CD4-positive, alpha-beta T cell treated with Interleukin-15 for 1 hour (primary cell): Measurements from ENCODE around the gene CUEDC1.

Experiments used
- DNase-seq: peaks from one replicate; pipeline ENCODE4 v3.0.0-alpha.2; 2020

CUEDC1 gene

DNA sequence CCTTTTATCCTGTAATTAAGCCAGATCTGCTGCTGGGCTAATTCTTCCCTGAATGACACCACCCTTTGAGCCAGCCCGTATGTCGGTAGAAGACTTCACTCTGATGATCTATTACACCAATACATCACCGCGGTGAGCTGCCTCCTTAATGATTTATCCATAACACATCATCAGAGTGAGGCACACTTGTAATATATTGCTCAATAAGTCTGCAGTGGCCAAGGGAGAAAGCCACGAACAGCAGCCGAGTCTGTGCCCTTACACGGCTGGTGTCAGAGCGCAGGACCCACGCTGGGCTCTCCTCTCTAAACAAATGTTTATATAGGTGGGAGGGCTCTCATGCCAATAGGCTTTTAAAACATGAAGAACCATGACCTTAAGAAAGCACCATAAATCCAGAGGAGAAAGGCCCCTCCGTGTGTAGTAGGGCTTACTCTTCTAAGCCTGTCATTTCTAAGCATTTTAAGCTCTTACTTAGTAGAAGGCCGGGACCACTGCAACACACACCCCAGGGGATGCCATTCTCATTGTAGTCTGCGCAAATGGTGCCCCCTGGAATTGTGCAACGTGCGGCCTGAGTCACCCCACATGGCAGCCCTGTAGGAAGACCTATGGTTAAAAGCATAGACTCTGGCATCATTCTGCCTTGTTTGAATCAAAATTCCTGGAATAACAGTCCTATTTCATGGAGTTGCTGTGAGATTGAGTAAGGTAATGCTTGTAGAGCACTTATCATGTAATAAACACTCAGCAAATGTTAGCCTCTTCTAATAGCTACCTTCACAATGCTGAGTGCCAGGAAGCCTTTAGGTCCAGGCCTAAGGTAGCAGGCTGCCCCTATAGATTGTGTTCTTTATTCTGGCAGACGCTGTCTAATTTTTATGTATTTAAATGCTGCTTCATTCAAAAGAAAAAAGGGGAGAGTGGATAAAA lies 131.5 kb downstream of the CUEDC1 start:
- DNase-seq: no peak

DNA sequence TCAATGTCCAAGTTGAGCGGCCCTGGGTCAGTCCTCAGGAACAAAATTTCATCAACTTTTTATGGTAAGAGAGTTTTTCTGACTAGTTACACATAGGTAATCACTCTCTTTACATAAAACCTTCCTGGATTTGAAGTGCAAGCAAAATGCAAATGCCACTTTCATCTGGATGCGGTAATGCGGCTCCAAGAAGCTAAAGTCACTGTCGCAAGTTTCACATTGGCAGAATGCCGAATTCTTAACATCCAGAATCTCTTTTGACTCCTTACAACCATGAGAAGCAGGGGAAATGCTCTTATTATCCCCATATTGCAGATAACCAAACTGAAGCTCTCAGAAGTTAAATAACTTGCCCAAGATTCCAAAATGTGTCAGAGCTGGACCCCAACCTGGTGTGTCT lies 135.3 kb downstream of the CUEDC1 start:
- DNase-seq: no peak

DNA sequence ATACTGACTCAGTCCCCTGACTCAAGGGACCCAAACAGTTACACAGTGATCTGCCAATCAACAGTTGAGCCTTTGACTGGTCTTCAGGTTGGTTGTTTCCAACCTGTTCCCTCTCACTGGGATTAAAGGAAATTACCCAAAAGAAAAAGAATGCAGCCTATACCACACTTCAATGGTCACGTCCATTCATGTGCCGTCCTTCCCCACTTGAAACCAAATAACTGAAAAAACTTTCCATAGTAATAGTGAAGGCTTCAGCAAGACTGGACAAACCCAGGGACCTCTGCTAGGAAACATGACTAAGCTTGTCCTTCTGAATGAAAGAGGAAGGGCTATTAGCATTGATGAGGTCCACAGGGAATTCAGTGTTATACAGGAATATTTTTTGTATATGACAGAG lies 135.9 kb downstream of the CUEDC1 start:
- no peak for DNase-seq

DNA sequence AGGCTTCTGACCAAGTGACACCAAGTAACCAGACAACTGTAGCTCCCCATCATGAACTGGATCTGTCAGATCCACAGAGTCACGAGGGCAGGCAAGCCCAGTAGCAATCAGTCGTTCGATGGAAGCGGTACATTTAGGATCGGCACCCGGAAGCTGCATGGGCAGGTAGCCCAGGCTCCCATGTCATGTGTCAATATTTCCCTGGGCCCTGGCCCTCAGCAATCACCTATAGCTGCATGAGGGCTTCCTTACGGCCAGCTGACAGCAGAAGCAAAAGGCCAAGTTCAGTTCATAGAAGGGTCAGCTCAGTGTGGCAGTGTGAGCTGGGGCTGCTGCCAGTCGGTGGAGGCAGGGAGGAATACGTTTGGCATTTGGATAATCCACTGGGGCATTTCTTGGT lies 137.1 kb downstream of the CUEDC1 start:
- no peak for DNase-seq

DNA sequence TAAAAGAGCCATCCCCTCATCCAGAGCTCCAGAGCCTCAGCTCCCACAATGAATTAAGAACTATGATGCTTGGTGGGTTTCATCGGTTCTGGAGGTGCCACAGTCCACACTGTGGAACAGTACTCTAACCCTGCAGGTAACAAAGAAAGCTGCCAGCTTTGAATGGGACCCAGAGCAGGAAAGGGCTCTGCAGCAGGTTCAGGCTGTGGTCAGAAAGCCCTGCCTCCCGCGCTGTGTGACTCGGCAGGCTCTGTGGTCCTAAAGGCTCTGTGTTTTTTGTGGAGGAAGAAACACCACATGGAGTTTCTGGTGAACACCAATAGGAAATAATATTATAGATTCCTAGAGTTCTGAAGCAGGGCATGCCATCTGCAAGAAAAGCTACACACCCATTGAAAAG lies 137.9 kb downstream of the CUEDC1 start:
- DNase-seq: no peak

DNA sequence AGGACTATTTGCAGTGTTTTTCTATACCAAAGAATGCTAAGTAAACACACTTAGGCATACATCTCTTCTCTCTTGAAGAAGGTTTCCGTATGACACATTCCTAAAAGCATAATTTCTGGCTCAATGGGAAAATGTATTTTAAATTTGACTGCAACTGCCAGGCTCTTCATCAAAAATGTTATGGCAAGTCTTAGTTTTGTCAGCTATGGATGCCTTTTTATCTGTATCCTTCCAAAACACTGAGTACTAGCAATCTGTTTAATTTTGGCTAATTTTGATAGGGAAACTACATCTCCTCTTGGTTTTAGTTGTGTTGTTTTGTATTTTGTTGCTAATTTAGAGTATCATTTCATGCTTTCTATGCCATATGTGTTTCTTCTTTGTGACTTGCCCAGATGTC lies 140.8 kb downstream of the CUEDC1 start:
- no peak for DNase-seq

DNA sequence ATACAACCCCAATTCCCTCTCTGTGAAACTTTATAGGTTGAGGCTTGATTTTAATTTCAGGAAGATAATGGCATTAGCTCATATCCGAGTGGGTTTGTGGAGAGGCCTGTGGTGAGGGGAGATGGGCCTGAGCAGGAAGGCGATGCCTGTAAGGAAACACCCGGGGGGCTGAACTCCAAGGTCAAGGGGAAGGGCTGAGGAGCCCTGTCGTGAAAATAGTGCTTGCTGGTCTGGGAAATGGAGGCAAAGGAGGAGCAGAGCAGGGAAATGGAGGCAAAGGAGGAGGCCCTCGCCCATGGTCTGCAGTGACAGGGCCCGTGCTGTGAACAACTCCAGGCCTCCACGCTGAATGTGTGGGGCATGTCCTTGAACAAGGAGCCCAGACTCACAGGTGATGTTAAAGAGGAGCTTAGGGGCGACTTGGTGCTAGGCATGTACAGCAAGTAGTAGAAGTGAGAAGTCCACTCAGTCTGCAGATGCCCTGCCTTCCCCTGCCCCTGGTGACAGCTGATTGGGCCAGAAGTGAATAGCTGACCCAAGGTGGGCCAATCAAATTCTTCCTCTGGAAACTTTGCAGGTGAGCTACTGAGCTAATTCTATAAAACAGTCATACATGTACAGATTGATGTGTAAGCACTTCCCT lies 143.5 kb downstream of the CUEDC1 start:
- no peak for DNase-seq
